Pulmonary artery endothelial cell (primary cell): ENCODE data around the gene VPS29. TPM values are rescaled to one million over a fixed set of nuclear protein-coding genes. Genes with fewer than 3 reads are reported as not detected.
"Not testable (repeated sequence)": the region's sequence is repeated elsewhere in the genome, so short reads cannot be mapped to it uniquely, and the experiment has no call there.

ENCODE experiments used
- DNase-seq: peaks from one replicate; pipeline ENCODE4 v3.0.0-alpha.2; 2011; ENCODE audit warnings: low read depth, low spot score
- total RNA-seq: library from RNA; depleted of rRNA; stranded (reverse); fragments of >200 nt; gene quantifications from 2 replicates; pipeline ENCODE4 v1.2.3, GENCODE V29; 2014

VPS29 gene
- total RNA-seq, 1 donor from 2014 or later, result 70.8 TPM

GRCh38 chr12:110528277-110528839 is 26.4 kb upstream of the VPS29 start:
- DNase-seq, result no peak

GRCh38 chr12:110520876-110521712 is 19.2 kb upstream of the VPS29 start:
- DNase-seq, result not testable (repeated sequence)

GRCh38 chr12:110518014-110518413 is 16.1 kb upstream of the VPS29 start:
- DNase-seq, result not testable (repeated sequence)

GRCh38 chr12:110516995-110517394 is 15.1 kb upstream of the VPS29 start:
- DNase-seq, result no peak

GRCh38 chr12:110514363-110514762 is 12.5 kb upstream of the VPS29 start:
- DNase-seq, result no peak

- no peak for DNase-seq
Observed at GRCh38 chr12:110513842-110514241, 11.9 kb upstream of the VPS29 start.

- DNase-seq, result no peak
Observed at GRCh38 chr12:110508071-110508586, 6.2 kb upstream of the VPS29 start.

- no peak for DNase-seq
Observed at GRCh38 chr12:110505332-110505731, 3.4 kb upstream of the VPS29 start.

- DNase-seq, result no peak
Observed at GRCh38 chr12:110503432-110503831, 1.5 kb upstream of the VPS29 start.

- DNase-seq, result no peak
Observed at GRCh38 chr12:110501399-110501751, 536 bp downstream of the VPS29 start.

GRCh38 chr12:110498984-110499706 is 2.8 kb downstream of the VPS29 start:
- DNase-seq, result no peak

- DNase-seq, result no peak
Observed at GRCh38 chr12:110475426-110475825, 26.5 kb downstream of the VPS29 start.

- peak; percentile 91 for DNase-seq
Observed at GRCh38 chr12:110468214-110469048, 33.5 kb downstream of the VPS29 start, which contains the start of the genes FAM216A and GPN3. Gene FAM216A, plus strand, starts transcription at chr12:110468845. Its CDS starts 31 bp downstream, at chr12:110468876. Gene GPN3, minus strand, starts transcription at chr12:110468257. Its CDS starts 54 bp downstream, at chr12:110468203.

GRCh38 chr12:110467847-110468213 is 34.1 kb downstream of the VPS29 start:
- no peak for DNase-seq

- no peak for DNase-seq
Observed at GRCh38 chr12:110466791-110467190, 35.1 kb downstream of the VPS29 start.

- DNase-seq, result not testable (repeated sequence)
Observed at GRCh38 chr12:110465765-110466164, 36.1 kb downstream of the VPS29 start.

- DNase-seq, result no peak
Observed at GRCh38 chr12:110465024-110465423, 36.9 kb downstream of the VPS29 start.

GRCh38 chr12:110461189-110461588 is 40.7 kb downstream of the VPS29 start:
- not testable (repeated sequence) for DNase-seq

- DNase-seq, result no peak
Observed at GRCh38 chr12:110458756-110459155, 43.2 kb downstream of the VPS29 start.

GRCh38 chr12:110453569-110454296 is 48.2 kb downstream of the VPS29 start:
- no peak for DNase-seq
